Measurements from ENCODE around the gene NOX1.

NOX1 gene

DNA sequence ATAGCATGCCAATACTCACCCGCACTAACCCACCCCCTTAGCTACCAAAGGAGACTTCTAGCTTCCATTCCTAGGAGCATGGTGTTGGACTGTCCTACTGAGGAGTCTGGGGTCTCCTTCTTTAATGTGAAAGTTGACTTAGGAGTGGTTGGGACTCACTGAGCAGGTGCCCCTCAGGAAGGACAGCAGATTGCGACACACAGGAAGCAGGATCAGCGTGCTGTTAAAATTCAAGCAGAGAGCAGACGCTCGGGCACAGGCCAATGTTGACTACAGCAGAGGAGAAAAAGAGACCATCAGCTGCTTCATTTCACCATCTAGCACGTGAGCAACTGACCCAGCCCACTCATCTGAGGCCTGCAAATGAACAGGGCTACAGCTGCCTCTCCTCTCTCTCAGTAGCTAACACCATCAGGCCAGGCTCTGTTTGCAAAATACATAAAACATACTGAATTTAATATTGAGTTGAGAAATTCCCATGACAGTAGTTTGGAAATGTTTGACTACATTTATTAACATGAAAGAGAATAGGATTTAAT, 10.8 kb downstream of the NOX1 start:
- FAIRE-seq (no peak), DNase-seq (ENCODE audit: insufficient read length, low spot score) (no peak)
- TF ChIP-seq CTCF (IDR thresholded peaks at IDR 0.05; ENCODE audit: insufficient read depth, missing control alignments): no peak

DNA sequence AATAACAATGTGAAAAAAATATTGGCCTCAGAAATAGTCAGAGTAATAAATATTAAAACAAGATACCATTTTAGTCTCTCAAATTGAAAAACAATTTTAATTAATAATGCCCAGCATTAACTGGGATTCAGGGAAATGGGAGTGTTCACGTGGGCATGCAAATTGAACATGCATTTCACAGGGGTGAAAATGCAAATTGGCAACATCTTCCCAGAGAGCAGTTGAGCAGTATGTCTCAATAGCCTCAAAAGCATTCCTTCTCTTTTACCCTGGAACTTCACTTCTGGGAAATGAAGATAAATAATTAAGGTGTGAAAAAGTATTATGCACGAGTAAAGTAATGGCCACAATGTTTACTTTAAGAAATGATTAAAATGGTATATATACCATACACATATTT, 21.3 kb downstream of the NOX1 start:
- DNase-seq (ENCODE audit: insufficient read length, low spot score) (no peak), FAIRE-seq (no peak)
- TF ChIP-seq CTCF (IDR thresholded peaks at IDR 0.05; ENCODE audit: insufficient read depth, missing control alignments): no peak

DNA sequence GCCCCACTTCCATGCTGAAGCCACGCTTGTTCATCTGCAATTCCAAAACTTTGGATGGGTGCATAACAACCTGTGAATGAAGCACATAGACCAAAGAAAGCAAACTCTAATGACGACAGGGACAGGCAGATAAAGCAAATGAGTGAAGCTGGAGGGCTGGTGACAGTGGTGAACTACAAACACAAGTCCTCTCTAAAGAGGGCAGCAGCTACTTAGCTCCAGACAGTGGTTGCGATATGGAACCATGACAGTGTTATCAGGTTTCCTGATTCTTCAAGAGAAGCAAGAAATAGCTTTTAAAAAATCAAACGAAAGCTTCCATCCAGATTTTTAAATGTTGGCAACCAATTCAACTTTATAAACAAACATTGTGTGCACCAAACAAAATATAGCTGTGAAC, 23.8 kb downstream of the NOX1 start:
- no peak for DNase-seq (ENCODE audit: insufficient read length, low spot score)
- no peak for FAIRE-seq
- no peak for TF ChIP-seq CTCF (IDR thresholded peaks at IDR 0.05; ENCODE audit: insufficient read depth, missing control alignments)

DNA sequence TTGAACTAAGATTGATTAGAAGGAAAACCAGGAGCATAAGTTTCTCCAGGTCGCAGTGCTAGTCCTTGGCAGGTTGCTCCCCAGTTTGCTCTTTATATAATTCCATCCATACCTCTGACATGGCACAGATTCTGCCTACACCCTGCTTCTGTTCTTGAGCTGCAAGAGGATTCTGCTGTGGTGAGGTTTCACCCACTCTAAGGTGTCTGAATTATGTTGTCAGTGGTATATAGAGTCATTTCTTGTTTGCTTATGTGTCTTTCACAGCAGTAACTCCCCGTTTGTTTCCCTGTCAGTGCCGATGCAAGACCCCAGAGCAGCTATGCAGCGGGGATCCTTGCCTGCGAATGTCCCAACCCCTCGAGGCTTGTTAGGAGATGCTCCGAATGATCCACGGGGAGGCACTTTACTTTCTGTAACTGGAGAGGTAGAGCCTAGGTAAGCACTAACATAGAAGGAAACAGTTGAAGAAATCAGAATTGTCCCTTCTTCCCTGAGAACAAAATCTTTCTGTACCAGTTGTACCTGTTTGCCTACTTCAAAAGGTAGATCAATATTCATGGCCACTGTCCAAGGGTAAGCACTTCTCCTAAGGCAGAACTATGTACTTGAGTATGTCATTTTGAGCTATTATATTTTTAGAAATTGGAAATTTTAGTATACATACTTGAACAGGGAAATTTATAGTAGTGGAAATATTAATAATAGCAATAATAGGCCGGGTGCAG, 42.8 kb downstream of the NOX1 start:
- no peak for FAIRE-seq

GRCh38 chrX:100830547-100830946, 43.6 kb downstream of the NOX1 start:
- no peak for TF ChIP-seq CTCF (IDR thresholded peaks at IDR 0.05; ENCODE audit: insufficient read depth, missing control alignments)
- no peak for DNase-seq (ENCODE audit: insufficient read length, low spot score)
- no peak for FAIRE-seq

More for the DNA sequence above, 42.8 kb downstream of the NOX1 start:
- no peak for TF ChIP-seq CTCF (IDR thresholded peaks at IDR 0.05; ENCODE audit: insufficient read depth, missing control alignments)
- no peak for DNase-seq (ENCODE audit: insufficient read length, low spot score)

DNA sequence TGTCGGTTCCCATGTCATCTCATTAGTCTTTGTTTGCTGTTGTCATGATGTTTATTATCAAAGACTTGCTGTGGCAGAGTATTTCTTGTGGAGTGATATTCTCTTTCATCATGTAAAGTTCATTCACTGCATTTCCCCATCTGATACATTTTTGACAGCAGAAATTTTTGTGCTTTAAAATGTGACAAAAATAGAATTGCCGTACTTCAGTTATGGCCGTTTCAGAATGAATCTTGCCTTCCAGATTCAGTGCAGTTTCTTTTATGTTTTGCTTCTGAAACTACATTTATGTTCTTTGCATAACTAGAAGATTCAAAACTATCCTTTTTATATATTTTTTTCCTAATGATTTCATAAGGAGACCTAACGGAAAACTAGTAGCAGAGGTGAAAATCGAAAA, 44.0 kb downstream of the NOX1 start:
- DNase-seq (ENCODE audit: insufficient read length, low spot score): no peak
- no peak for FAIRE-seq
- no peak for TF ChIP-seq CTCF (IDR thresholded peaks at IDR 0.05; ENCODE audit: insufficient read depth, missing control alignments)

DNA sequence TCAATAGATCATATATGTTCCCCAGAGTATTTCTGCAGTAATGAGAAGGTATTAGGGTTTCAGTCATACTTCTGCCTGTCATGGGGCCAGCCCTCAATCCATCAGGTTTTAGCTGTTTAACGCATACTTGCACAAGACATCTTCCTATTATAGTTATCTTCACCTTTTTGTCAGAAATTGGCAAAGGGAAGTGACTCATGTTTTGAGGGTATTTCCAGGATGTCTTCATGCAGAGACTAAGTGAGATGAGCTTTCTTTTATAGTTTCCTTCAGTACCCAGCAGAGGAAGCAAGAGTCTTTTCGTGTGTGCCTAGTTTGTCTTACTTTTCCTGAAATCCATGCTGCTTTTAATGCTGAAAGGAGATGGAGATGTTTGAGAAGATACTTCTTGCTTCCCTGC, 44.4 kb downstream of the NOX1 start:
- TF ChIP-seq CTCF (IDR thresholded peaks at IDR 0.05; ENCODE audit: insufficient read depth, missing control alignments): no peak
- DNase-seq (ENCODE audit: insufficient read length, low spot score) (no peak), FAIRE-seq (no peak)
